ENCODE data around the gene PFAS.

Gene PFAS

GRCh38 chr17:8294814-8295316, 45.8 kb downstream of the PFAS start:
- no peak for DNase-seq (ENCODE audit: low read depth in 2 of 2)

- DNase-seq (ENCODE audit: low read depth in 2 of 2) = no peak
Measured at GRCh38 chr17:8300226-8300625, 51.1 kb downstream of the PFAS start.

GRCh38 chr17:8300627-8301242, 51.6 kb downstream of the PFAS start:
- peak; percentile 19 to 29 for DNase-seq (ENCODE audit: low read depth in 2 of 2)

DNA sequence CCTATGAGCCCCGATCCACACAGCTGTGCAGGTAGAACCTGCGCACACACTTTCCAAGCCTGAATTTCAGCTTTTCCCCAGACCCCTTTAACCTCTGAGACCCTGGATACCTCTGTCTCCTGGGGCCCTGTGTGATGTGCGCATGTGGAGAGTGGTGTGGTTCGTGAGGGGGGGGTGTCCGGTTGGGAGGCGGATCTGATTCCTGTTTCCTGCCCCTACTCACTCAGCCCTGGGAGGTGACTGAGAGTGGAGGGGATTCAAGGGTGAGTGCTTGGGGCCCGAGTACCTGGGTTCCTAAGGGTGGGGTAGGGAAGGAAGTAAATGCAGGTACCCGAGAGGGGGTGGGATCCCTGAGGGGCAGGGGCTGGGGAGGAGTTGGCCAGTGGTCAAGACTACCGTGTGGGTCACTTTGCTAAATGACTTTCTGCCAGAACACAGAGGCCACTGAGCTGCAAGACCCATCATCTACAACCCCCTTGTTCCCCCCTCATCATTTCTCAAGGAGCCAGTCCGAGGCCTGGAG, 61.6 kb downstream of the PFAS start:
- DNase-seq (ENCODE audit: low read depth in 2 of 2) = no peak

GRCh38 chr17:8311131-8311790, 62.2 kb downstream of the PFAS start:
- no peak for DNase-seq (ENCODE audit: low read depth in 2 of 2)

DNA sequence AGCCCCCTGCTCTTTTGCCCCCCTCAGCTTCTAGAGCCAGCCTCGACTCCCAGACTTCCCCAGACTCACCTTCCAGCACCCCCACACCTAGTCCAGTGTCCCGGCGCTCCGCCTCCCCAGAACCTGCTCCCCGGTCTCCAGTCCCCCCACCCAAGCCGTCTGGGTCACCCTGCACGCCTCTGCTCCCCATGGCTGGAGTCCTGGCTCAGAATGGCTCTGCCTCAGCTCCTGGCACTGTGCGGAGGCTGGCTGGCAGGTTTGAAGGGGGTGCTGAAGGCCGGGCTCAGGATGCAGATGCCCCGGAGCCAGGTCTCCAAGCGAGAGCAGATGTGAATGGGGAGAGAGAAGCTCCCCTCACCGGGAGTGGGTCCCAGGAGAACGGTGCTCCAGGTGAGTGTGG, 63.2 kb downstream of the PFAS start:
- no peak for DNase-seq (ENCODE audit: low read depth in 2 of 2)

DNA sequence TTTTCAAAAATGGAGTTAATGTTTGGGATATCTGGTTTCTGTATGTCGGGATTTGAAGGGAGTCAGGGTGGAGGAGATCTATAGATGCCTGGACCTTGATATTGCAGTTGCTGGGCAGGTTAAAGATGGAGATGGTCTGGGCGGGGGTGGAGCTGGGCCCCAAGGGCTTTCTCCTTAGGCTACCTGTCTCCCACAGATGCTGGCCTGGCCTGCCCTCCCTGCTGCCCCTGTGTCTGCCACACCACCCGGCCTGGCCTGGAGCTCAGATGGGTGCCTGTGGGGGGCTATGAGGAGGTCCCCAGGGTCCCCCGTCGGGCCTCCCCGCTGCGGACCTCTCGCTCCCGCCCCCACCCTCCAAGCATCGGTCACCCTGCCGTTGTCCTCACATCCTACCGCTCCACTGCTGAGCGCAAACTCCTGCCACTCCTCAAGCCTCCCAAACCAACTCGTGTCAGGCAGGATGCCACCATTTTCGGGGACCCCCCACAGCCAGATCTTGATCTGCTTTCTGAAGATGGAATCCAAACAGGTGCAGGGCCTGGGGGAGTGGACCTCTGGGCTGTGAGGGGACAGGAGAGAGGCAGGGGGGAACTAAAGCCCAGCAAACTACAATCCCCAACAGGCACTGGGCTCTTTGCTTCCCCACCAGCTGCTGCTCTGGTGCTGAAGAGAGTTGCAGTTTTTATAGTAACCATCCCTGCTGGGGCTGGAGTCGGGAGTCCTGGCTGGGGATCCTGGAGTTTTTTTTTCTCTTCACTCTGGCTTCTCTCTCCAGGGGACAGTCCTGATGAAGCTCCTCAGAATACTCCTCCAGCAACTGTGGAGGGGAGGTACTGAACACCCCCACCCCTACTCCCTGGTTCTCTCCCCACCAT, 63.9 kb downstream of the PFAS start:
- no peak for DNase-seq (ENCODE audit: low read depth in 2 of 2)

GRCh38 chr17:8314797-8315763, 66.0 kb downstream of the PFAS start:
- DNase-seq (ENCODE audit: low read depth in 2 of 2) = no peak

- no peak for DNase-seq (ENCODE audit: low read depth in 2 of 2)
Measured at GRCh38 chr17:8315764-8316217, 66.7 kb downstream of the PFAS start.

GRCh38 chr17:8318010-8318935, 69.2 kb downstream of the PFAS start:
- DNase-seq (ENCODE audit: low read depth in 2 of 2) = no peak
